HG03354 (cell line): Measurements from ENCODE around the gene PIK3R3.
"Not testable (repeated sequence)": the region's sequence is repeated elsewhere in the genome, so short reads cannot be mapped to it uniquely, and the experiment has no call there.

Experiments
- ATAC-seq: cut with Tn5 transposase; IDR thresholded peaks from one replicate; pipeline ENCODE4 v1.9.1; 2021; ENCODE audit warnings: mild to moderate bottlenecking; ENCODE audit not compliant: unreplicated experiment, poor library complexity, severe bottlenecking

The PIK3R3 gene

GRCh38 chr1:46077644-46078043, 54.8 kb downstream of the PIK3R3 start:
- no peak for ATAC-seq

DNA sequence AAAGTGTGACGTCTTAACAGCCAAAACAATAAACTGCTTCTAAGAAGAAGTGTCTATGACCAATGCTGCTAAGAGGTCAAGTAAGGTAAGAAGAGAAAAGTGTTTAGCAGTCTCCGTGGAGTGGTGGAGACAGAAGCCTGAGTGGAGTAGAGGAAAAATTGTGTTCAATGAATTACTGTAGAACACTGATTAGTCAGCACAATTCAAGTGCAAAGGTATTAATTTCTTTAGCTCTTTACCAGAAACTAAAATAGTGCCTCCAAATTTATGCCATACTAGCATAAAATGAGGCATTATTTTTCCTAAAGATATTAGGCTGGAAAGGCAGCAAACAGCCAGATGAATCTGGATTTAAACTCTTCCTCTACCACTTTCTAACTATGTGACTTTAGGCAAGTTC, 56.1 kb downstream of the PIK3R3 start:
- no peak for ATAC-seq

- no peak for ATAC-seq
Measured at GRCh38 chr1:46072975-46073374, 59.5 kb downstream of the PIK3R3 start.

GRCh38 chr1:46070164-46070814, 62.1 kb downstream of the PIK3R3 start:
- no peak for ATAC-seq

- ATAC-seq: no peak
Measured at GRCh38 chr1:46068525-46068924, 63.9 kb downstream of the PIK3R3 start.

- peak; percentile 48 for ATAC-seq
Measured at GRCh38 chr1:46067652-46068051, 64.8 kb downstream of the PIK3R3 start.

GRCh38 chr1:46065405-46065804, 67.0 kb downstream of the PIK3R3 start:
- ATAC-seq: peak; percentile 39

DNA sequence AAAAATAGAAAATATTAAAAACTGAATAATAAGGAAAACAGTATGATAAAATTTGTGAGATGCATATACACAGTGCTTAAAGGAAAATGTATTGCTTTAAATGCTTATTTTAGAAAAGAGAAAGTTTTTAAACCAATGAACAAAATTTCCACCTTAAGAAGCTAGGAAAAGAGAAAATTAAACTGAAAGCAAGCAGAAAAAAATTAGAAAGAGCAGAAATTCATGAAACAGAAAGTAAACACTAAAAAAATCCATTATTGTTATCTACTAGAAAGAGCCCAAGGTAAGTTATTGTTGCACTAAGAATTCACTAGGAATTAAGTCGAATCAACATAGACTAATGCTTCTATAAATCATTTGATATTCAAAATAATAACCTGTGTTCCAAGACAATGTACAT, 67.7 kb downstream of the PIK3R3 start:
- ATAC-seq: no peak

DNA sequence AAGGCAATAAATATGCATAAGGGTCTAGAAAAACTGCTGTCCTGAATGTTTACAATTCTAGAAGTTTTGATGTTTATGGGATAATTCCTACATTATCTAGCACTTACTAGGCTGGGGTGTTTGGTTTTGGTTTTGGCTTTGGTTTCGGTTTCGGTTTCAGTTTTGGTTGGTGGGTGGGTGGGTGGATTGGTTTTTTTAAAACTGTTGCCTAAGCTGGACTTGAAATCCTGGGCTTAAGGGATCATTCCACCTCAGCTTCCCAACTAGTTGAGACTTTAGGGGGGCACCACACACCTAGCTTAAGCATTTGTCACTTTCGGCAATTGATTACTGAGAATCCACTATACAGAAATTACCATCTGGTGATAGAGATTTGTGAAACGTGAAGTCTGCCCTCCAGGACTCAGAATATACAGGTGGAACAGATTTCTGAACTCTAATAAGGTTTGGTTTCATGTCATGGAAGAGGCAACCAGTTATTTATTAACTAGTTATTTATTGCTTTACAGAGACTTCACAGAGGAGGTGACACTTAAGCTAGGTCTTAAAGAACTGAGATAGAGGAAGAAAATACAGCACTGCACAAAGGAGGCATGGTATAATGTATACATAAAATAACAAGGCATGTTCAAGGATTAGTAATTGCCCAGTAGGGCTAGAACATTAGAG, 69.6 kb downstream of the PIK3R3 start:
- peak; percentile 78 for ATAC-seq

DNA sequence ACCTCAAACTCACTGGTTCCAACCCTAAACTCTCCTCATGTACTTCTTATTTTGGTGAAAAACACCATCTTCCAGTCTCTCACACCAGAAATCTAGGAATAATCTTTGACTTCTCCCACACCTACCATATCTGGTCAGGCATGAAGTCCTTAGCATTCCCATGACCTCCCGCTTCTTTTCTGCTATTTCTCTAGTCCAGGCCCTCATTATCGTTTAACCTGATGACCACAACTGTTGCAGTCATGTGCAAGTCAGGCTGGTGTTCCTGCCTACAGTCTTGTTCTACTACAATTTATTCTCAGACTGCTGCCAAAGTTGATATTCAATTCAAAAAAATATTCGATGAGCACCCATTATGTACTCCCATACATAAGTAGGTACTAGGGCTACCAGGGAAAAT, 71.3 kb downstream of the PIK3R3 start:
- ATAC-seq: no peak

GRCh38 chr1:46058936-46059335, 73.5 kb downstream of the PIK3R3 start:
- ATAC-seq: no peak

- no peak for ATAC-seq
Measured at GRCh38 chr1:46057781-46058180, 74.6 kb downstream of the PIK3R3 start.

DNA sequence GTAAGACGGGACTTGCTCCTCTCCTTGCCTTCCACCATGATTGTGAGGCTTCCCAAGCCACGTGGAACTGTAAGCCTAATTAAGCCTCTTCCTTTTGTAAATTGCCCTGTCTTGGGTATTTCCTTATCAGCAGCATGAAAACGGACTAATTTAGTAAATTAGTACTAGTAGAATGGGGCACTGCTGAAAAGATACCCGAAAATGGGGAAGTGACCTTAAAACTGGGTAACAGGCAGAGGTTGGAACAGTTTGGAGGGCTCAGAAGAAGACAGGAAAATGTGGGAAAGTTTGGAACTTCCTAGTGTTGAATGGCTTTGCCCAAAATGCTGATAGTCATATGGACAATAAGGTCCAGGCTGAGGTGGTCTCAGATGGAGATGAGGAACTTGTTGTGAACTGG, 75.2 kb downstream of the PIK3R3 start:
- ATAC-seq: not testable (repeated sequence)

GRCh38 chr1:46056325-46056724, 76.1 kb downstream of the PIK3R3 start:
- ATAC-seq: no peak

- ATAC-seq: no peak
Measured at GRCh38 chr1:46053734-46054133, 78.7 kb downstream of the PIK3R3 start.

DNA sequence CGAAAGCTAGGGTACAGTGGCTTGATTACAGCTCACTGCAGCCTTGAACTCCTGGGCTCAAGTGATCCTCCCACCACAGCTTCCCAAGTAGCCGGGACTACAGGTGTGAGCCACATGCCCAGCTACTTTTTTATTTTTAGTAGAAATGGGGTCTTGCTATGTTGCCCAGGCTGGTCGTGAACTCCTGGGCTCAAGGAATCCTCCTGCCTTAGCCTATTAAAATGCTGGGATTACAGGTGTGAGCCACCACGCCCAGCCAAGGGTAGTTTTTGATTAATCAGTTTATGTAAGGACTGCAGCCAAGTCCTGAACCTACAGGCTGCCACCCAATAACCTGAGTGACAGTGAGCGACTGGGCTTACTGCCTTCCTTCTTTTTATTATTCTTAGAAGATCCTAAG, 88.3 kb downstream of the PIK3R3 start:
- no peak for ATAC-seq

DNA sequence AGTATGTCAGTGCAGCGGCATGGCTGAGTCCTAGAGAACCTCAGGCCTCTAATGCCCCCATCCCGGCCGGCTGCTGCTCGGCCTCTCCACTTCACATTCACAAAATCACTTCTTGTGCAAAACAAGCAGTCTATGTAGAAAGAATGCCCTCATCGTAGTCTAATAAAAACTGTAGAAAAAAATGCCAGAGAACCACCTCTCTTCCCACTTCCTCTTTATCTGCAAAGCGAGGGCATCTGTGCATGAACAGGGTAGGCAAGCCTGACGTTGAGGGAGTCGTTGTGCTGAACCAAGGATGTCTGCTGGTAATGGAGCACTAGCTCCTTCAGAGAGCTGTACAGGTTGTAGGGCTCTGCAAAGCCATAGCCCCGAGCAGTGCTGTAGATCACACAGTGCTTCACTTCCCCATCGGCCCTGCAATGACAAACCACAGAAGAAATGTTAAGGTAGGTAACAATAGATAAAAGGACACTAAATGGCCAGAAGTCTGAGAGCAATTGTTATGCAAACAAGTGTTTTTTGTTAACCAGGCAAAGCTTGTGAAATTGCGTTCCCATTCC, 88.9 kb downstream of the PIK3R3 start:
- ATAC-seq: peak; percentile 88

GRCh38 chr1:46041974-46042373, 90.5 kb downstream of the PIK3R3 start:
- no peak for ATAC-seq

GRCh38 chr1:46041551-46041950, 90.9 kb downstream of the PIK3R3 start:
- no peak for ATAC-seq

- ATAC-seq: no peak
Measured at GRCh38 chr1:46039571-46040052, 92.8 kb downstream of the PIK3R3 start.
